Hematopoietic multipotent progenitor cell treated with erythropoietin and hydrocortisone succinate and interleukin-3 and kit ligand, for 8 days (in vitro differentiated cells): ENCODE results near the gene GKN2.

Experiments
- DNase-seq: peaks from one replicate; pipeline ENCODE4 v3.0.0-alpha.2; 2015

The GKN2 gene

GRCh38 chr2:68952887-68953521 lies at the start of gene GKN2:
Gene GKN2 (minus strand): TSS chr2:68952893. CDS start chr2:68952861, 32 bp downstream.
- peak; percentile 4 for DNase-seq

DNA sequence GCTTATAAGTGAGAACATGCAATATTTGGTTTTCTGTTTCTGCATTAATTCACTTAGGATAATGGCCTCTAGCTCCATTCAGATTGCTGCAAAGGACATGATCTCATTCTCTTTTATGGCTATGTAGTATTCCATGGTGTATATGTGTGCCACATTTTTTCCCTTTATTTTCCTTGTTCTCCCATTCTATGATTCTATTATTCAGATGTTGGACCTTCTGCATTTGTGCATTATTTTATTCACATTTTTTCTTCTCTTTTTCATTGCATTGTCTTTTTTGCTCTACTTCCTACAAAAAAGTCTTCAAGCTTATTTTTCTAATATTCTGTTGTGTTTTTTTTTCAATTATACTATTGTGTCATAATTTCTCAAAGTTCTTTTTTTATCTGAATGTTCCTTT lies 49.2 kb upstream of the GKN2 start:
- DNase-seq = no peak

DNA sequence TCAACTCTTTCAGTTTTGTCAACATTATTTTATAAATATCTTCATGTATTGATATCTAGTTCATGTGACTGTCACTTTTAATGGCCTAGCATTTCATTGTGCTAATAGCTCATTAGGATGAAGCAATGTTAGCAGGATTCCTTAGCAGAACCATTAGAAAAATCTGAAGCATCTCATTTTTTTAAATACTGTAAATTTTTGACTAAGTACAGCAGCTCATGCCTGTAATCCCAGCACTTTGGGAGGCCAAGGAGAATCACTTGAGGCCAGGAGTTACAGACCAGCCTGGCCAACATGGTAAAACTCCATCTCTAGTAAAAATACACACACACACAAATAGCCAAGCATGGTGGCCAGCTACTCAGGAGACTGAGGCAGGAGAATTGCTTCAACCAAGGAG lies 44.7 kb upstream of the GKN2 start:
- DNase-seq = no peak

- DNase-seq = no peak
Measured at GRCh38 chr2:68995916-68996315, 43.2 kb upstream of the GKN2 start.

- no peak for DNase-seq
Measured at GRCh38 chr2:68994864-68995263, 42.2 kb upstream of the GKN2 start.

DNA sequence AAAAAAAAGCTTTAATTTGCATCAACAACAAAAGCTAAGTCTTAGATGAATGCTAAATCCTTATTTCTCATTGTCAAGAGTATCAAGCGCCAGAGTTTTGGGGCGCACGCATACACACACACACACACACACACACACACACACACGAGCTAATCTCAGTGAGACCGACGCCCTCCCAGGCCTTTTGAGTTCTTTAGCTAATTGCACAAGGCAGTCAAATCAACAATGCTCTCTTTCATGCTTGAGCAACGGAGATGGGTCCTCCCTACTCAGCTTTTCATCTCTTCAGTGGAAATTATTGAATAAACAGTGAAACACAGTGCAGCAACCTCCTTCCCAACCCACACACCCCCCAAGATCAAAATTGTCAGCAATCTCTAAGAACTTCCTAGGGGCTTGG lies 41.0 kb upstream of the GKN2 start:
- DNase-seq = no peak

GRCh38 chr2:68992933-68993332 lies 40.2 kb upstream of the GKN2 start:
- peak; percentile 83 for DNase-seq

DNA sequence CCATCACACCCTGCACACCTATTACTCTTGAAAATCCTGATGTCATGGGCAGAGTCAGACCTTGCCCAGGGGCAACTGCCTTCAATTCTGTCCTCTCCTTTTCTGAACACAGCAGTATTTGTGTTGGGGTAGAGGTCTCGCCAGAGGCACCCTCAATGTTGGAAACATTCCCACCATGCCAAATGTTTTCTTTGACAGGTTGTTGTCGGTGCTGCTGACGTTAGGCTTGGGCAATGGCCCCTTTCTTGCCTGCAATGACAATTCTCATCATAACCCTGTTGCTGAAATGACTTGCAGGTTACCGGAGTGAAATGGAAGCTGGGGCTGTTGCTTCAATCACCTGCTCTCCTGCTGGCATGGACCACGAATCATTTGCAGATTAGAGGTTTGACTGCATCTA lies 39.6 kb upstream of the GKN2 start:
- DNase-seq = no peak

GRCh38 chr2:68989035-68989434 lies 36.3 kb upstream of the GKN2 start:
- no peak for DNase-seq

GRCh38 chr2:68987021-68987503 lies 34.4 kb upstream of the GKN2 start:
- no peak for DNase-seq

DNA sequence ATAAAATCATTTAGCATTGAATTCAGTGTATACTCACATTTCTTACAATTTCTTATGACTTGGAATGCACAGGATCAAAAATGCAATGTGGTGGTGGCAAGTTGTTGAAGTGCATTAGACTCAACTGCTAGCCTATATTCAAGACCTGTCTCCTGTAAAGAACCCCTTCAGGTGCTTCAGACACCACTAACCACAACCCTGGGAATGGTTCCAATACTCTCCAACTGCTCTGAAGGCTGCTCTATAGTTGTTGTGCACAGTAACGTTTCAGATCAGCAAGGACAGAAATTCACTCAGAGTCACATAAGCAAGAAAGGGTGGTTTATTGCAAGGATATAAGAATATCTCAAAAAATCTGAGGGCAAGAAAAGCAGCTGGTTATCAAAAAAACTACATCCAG lies 28.3 kb upstream of the GKN2 start:
- DNase-seq = no peak

GRCh38 chr2:68978098-68978497 lies 25.4 kb upstream of the GKN2 start:
- DNase-seq = no peak

DNA sequence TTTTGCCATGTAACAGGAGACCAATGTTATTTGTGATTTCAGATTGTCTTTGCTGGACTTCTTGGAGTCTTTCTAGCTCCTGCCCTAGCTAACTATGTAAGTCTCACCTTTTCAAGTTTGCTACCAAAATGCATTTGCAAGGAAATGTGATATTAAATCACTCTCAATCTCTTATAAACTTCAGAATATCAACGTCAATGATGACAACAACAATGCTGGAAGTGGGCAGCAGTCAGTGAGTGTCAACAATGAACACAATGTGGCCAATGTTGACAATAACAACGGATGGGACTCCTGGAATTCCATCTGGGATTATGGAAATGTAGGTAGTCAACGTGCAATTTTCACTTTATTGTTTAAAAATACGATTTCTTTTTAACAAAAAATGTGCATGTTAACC lies 24.8 kb upstream of the GKN2 start:
- no peak for DNase-seq

DNA sequence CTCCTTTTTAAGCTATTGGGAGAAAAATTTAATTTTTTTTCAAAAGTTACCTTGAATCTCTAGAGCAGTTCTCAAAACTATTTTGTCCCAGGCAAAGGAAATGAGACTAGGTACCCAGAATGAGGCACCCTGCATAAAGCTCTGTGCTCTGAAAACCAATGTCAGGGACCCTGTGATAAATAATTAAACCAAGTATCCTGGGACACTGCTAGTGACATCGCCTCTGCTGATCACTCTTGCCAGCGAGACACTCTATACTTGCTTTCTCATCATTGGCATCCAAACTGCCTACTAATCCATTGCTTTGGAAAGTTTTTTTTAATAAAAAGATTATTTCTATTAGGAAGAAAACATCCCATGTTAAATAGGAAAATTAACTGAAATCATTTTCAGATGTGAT lies 23.2 kb upstream of the GKN2 start:
- DNase-seq = no peak

- DNase-seq = no peak
Measured at GRCh38 chr2:68974946-68975665, 22.4 kb upstream of the GKN2 start.

- DNase-seq = no peak
Measured at GRCh38 chr2:68974251-68974650, 21.6 kb upstream of the GKN2 start, which contains the start of gene GKN1. Gene GKN1 (plus strand): TSS chr2:68974636. CDS start chr2:68974678, 42 bp downstream.

DNA sequence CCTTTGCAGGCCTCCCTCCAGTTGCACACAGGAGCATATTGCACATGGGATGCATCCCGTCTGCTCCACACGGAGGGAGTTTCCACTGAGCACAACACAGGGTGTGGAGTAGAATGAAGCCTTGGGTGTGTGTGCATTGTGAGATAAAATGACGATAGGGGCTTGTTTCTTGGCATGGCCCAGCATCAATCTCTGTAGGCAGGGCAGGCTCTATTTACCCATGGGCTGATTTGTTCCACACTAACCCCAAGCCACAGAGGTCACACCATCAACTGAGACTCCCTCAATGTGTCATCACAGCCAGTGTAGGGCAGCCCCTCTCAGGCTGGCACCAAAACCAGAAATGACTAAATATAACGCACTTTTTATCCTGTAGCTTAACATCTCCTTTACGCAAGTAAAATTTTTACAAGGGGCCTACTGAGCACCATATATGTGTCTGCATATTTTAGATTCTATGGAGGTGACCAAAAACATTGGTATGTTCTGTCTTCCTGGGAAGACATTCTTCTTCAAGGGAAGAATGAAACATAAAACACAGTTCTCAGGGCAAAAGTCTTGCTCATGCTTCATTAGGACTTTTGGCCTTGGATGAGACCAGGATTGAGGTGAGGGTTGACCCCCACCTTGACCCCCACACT lies 19.0 kb upstream of the GKN2 start:
- peak; percentile 16 for DNase-seq

- DNase-seq = peak; percentile 9
Measured at GRCh38 chr2:68970566-68971265, 18.0 kb upstream of the GKN2 start.

DNA sequence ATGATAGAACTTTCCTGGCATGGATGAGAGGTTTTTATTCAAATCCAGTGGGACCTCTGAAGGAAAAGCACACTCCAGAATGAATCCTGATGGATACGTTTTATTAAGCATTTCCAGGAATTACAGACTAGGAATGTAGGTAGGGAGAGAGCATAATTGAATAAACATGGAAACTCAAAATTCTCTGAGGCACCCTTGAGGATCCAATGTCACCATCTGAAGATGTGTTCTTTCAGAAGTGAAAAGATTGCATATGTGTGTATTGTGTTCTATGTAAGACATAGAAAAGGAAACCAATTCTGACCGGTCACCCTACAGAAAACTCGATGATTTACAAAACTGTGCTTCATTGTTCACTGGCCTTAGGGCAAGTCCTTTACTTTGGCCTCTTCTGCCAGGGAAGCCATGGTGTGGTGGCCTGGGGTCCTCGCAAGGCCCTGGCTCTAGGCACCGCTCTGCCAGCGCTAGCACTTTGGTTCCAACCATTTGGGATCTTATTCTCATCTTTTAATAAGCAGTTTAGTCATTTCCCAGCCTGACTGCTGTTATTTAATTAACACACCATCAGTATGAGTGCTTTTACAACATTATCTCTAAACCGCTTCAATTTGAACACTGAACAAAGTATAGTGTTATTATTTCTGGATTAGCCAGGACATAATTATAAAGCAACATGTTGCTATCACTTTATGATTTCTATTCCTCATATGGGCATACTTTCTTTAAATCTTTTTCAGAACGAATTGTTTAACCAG lies 17.2 kb upstream of the GKN2 start:
- DNase-seq = no peak

- DNase-seq = no peak
Measured at GRCh38 chr2:68968221-68968620, 15.5 kb upstream of the GKN2 start.

- no peak for DNase-seq
Measured at GRCh38 chr2:68964282-68964681, 11.6 kb upstream of the GKN2 start.

GRCh38 chr2:68961380-68961779 lies 8.7 kb upstream of the GKN2 start:
- no peak for DNase-seq

- DNase-seq = no peak
Measured at GRCh38 chr2:68959001-68959400, 6.3 kb upstream of the GKN2 start.
